ENCODE results near the gene HACL1.
"Not testable (repeated sequence)": the region's sequence is repeated elsewhere in the genome, so short reads cannot be mapped to it uniquely, and the experiment has no call there.

Gene HACL1

DNA sequence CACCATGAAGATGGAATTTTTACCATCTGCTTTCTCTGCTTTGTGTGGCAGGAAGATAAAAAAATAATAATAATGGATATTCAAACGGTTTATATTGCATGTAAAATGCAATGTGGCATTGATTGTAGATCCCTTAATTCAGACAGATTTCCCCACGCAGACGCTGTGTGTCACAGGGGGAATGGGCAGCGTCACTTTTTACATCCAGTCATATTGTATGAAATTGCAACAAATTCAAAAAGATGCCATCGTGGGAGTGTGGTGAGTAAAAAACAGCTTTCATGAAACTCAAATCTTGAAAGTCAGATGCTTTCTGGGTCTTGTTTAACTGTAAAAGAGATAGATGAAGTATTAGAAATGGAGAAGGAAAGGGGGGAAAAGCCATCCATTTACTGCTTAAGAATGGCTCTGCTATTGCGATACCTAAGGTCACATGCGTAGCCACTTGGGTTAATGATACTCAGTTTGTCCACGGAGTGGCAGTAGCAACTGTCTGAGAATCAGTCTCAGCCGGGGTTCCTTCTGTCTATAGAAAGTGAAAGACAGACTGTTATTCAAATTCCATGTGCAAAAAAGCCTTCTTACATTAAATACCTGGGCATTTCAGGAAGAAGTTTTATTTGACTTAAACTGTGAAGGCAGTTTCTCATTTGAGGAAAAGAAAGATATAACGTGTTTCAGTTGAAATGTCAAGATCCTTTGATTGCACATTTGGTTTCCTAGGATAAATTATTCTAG is 28.7 kb upstream of the HACL1 start:
- peak; percentile 82 for DNase-seq

DNA sequence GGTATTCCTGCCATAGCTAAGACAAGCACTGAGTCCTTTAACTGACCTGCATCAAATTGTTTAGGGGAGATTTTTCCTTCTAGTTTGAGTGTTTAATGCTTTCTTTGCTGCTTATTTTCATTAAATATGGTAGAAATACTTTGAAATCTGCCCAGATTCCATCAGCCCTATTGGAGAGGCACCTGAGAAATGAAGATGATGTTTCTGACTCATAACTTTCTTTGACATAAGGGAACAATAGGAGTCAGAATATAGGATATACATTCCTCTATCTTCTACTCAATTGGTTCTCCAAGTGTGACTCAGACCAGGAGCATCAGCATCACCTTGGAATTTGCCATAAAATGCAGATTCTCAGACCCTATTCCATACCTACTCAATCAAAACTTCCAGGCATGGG is 27.6 kb upstream of the HACL1 start:
- no peak for DNase-seq

DNA sequence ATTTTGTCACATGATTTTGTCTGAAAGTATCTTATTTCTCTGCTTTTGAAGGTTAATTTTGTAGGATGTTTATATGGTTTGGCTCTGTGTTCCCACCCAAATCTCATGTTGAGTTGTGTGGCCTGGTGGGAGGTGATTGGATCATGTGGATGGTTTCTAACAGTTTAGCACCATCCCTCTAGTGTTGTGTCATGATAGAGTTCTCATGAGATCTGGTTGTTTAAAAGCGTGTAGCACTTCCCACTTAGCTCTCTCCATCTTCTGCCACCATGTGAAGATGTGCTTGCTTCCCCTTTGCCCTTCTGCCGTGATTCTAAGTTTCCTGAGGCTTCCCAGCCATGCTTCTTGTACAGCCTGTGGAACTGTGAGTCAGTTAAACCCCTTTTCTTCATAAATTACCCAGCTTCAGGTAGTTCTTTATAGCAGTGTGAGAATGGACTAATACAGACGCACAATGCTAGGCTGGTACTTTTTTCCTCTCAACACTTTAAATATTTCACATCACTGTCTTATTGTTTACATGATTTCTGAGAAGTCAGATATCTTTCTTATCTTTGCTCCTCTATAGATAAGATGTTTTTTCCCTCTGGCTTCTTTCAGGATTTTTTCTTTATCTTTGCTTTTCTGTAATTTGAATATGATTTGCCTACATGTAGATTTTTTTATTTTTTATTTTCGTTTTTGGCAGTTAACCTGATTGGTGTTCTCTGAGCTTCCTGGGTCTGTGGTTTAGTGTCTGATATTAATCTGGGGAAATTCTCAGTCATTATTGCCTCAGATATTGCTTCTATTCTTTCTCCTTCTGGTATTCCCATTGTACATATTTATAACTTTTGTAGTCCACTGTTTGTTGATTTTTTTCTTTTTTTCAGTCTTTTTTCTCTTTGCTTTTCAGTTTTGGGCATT is 22.4 kb upstream of the HACL1 start:
- peak; percentile 54 for DNase-seq

DNA sequence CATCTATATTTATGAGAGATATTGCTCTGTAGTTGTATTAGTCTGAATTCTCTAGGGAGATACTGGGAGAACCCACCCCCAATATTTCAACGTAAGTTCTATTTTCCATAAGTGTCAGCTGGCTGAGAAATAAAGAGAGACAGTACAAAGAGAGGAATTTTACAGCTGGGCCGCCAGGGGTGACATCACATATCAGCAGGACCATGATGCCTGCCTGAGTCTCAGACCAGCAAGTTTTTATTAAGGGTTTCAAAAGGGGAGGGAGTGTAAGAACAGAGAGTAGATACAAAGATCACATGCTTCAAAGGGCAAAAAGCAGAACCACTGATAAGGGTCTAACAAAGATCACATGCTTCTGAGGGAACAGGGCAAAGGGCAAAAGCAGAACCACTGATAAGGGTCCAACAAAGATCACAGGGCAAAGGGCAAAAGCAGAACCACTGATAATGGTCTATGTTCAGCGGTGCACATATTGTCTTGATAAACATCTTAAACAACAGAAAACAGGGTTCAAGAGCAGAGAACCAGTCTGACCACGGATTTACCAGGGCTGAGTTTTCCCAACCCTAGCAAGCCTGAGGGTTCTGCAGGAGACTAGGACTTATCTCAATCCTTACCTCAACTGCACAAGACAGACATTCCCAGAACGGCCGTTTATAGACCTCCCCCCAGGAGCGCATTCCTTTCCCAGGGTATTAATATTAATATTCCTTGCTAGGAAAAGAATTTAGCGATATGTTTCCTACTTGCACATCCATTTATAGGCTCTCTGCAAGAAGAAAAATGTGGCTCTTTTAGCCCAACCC is 18.5 kb upstream of the HACL1 start:
- DNase-seq, result not testable (repeated sequence)

DNA sequence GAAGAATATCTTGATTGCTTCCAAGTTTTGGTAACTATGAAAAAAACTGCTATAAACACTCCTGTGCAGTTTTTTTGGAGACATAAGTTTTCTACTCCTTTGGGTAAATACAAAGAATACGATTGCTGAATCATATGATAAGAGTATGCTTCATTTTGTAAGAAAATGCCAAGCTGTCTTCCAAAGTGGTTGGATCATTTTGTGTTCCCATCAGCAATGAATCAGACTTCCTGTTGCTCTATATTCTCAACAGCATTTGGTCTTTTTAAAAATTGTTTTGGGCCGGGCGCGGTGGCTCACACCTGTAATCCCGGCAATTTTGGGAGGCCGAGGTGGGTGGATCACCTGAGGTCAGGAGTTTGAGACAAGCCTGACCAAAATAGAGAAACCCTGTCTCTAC is 14.7 kb upstream of the HACL1 start:
- DNase-seq, result no peak

DNA sequence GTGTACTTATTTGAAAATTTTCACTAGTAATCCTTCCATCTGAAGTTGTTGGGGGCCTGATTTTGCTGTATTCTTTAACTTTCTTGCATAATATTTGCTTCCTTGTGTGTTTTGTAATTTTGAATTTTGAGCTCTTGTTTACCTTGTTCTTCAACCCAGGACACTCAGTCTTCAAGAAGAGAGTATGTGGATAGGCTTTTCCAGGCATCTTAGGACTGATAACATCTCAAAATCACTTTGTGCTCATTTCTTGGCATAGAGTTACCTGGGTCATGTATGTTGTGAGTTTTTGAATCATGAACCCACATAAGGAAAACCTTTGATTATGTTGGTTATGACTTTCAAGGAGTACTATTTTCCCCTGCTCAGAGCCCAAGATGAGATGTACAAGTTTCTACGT is 13.6 kb upstream of the HACL1 start:
- no peak for DNase-seq

DNA sequence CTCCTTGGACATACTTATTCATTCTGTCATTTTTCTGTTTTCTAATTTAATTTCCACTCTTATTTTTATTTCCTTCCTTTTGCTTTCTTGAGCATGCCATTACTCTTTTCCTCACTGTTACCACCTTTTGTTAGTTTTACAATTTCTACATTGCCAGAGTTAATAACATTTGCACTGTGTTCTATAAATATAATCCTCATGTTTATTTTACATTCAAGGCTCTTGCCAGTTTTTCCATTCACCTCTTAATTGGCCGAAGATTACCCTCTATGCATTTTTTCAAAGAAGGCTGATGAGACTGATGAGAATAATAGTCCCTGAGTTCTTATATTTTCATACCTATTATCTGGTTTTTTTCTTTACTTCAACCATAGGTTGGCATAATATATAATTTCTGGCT is 10.6 kb upstream of the HACL1 start:
- no peak for DNase-seq

DNA sequence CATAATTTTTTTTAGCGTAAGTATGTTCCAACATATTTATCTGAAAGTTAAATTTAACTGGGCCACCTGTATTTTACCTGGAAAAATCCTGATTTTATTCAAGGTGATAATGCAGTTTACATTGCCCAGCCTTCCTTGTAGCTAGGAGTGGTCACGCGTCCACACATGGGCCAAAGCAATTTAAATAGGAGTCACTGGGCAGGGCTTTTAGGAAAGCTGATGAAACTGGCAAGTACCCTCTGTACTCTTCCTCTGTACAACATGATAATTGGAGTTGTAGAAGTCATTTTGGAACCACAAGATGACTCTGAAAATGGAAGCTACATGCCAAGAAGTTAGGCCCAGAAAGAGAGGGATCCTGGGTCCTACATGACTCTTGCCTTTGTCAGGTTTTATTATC is 9.6 kb upstream of the HACL1 start:
- DNase-seq, result no peak

DNA sequence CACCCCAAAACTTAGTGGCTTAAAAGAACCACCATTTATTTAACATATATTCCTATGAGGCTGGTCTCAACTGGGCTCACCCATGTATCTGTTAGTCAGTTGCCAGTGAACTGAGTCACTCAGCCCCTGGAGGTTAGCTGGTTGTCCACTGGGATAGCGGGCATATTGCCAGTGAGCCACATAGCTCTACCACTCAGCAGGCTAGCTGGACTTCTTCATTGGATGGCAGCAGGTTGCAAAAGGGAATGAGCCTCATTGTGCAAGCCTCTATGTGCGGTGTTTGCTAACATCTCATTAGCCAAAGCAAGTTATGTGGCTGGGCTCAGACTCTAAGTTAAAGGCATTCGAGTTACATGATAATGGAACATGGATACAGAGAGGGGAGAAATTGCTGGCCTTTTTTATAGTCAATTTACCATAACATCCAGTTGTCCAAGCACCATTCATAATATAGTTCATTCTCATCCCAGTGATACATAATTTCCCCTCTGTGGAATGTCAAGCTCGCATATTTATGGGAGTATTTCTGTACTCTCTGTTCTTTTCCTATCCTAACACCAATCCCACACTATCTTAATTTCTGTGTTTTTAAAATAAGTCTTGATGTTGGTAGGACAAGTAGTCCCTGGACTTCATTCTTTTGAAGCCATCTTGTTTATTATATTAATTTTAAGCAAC is 8.9 kb upstream of the HACL1 start:
- no peak for DNase-seq

DNA sequence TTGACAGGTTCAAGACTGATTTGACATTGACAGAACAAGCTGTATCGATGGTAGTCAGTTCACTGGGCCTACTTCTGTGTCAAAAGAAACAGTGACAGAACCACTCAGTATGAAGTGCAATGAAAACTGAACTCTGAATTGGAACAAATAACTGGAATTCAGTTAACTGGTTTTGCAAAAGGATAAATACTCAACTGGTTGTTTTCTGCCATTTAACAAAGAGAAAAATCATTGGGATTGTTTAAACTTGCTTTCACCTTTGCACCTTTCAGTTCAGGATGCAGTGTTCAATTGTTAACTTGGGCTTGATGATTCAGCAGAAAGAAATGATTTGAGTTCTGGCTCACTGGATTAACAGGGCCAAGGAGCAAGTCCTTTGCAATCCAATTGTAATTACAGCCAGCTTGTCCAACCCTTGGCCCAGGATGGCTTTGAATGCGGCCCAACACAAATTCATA is 5.1 kb upstream of the HACL1 start:
- no peak for DNase-seq

DNA sequence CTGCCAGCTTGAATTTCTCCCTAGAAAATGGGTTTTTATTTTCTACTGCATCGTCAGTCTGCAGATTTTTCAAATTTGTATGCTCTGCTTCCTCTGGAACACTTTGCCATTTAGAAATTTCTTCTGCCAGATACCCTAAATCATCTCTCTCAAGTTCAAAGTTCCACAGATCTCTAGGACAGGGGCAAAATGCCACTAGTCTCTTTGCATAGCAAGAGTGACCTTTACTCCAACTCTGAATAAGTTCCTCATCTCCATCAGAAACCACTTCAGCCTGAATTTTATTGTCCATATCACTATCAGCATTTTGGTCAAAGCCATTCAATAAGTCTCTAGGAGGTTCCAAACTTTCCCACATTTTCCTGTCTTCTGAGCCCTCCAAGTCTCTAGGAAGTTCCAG is 3.2 kb upstream of the HACL1 start:
- DNase-seq, result not testable (repeated sequence)

DNA sequence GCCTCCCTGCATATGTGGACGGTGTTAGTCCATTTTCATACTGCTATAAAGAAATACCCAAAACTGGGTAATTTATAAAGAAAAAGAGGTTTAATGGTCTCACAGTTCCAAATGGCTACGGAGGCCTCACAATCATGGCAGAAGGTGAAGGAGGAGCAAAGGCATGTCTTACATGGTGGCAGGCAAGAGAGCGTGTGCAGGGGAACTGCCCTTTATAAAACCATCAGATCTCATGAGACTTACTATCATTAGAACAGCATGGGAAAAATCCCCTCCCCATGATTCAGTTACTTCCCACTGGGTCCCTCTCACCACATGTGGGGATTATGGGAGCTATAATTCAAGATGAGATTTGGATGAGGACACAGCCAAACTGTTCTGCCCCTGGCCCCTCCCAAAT is 1.4 kb upstream of the HACL1 start:
- DNase-seq, result not testable (repeated sequence)

DNA sequence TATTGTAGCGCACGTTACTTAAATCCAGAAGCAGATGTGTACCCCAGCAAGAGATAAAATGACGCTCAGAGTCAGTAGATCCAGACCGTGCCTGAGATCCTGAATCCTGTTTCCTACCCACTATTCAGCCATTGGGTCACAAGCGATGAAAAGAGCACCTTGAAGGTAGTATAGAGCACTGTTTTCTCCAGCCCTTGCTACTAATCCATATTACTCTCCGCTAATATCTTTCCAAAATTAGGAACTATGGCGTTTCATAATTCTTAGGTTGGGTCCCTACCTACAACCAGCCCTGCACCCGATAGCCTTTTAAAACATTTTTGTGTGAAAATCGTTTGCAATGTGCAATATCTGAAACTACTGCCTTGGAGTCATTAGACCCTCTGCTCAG is 772 bp upstream of the HACL1 start:
- DNase-seq, result no peak

DNA sequence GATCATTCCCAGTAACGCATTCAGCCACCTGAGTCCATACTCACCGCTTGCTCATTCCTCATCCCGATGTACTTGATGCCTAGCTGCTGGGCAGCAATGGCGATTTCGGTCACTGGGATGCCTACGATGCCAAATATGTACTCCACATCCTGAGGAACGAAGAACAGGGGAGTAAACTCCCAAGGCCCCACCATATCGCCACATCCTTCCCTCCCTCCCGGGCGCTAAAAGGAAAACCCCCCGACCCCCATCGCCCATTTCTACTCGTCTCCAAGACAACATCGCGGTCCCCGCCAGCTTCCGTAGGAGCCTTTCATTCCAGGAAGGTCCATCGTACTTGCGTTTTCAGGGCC is 347 bp downstream of the HACL1 start:
- DNase-seq, result no peak

DNA sequence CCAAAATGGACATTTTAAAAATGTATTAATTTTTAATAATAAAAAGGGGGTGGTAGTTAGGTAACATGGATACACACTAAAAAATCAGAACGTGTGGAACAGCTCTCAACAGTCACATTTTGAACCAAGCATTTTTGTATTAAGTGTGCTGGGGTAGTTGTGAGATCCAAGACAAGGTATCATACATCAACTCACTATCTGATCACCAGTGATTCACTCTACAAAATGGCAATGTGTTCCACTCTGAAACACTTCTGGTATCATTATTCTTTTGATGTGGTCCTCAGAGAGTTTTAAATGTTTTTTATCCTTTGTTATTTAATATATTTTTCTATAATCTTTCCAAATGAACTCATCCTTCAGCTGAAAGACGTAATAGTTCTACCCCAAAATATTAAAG is 5.4 kb downstream of the HACL1 start:
- no peak for DNase-seq

DNA sequence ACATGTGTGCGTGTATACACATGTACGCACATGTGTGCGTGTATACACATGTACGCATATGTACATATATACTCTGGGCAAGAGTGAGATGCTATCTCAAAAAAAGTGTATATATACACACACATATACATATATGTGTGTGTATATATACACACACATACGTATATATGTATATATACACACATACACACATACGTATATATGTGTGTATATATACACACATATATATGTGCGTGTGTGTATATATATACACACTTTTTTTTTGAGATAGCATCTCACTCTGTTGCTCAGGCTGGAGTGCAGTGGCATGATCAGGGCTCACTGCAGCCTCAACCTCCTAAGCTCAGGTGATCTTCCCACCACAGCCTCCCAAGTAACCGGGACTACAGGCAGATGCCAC is 8.4 kb downstream of the HACL1 start:
- DNase-seq, result no peak

DNA sequence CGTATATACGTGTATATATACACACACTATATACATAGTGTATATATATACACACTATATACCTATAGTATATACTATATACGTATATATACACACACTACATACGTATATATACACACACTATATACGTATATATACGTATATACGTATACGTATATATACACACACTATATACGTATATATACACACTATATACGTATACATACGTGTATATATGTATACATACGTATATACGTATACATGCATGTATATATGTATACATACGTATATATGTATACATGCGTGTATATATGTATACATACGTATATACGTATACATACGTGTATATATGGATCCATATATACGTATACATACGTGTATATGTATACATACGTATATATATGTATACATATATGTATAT is 9.4 kb downstream of the HACL1 start:
- DNase-seq, result no peak

DNA sequence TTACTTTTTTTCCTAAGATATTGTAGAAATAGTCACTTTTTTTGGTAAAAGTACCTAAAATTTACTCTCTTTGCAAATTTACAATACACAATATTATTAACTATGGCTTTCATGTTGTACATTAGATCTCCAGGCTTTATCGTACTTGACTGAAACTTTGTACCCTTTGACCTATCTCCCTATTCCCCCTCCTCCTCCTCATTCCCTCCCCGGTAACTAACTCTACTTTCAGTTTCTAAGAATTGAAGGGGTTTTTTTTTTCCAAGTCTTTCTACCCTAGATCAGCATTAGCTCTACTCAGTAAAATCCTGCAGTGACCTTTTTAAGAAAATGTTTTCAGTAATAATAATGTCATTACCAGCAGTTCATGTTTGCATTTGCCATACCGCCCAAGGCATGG is 10.1 kb downstream of the HACL1 start:
- no peak for DNase-seq

DNA sequence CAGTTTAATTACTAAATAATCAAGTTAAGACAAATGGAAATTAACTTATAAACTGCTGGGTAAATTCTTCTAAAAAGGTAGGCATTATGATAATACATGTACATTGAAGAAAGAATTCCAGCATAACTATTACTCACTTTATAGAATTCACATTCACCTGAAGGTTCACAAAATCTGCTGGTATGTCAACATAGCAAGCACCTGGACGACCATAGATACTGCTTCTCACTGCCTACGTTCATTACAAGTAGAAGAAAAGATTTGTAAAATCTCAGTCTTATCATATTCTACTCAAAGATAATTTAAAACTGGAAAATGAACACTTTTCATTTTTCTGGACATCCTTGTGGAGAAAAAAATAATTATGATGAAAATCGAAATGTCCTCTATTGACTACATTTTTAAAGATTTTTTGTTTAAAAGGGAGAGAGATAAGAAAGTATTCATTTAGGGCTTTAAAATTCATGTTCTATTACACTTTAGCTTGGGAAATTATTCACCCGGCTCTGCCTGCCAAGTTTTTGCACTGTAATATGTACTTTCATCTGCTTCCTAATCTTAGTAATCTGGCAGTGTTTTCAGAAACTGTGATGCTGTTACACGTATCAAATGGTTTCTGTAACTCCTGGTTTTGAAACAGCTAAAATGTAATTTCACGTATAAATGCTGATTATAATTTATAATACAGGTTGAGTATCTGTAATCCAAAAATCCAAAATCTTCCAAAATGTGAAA is 16.1 kb downstream of the HACL1 start:
- DNase-seq, result no peak

DNA sequence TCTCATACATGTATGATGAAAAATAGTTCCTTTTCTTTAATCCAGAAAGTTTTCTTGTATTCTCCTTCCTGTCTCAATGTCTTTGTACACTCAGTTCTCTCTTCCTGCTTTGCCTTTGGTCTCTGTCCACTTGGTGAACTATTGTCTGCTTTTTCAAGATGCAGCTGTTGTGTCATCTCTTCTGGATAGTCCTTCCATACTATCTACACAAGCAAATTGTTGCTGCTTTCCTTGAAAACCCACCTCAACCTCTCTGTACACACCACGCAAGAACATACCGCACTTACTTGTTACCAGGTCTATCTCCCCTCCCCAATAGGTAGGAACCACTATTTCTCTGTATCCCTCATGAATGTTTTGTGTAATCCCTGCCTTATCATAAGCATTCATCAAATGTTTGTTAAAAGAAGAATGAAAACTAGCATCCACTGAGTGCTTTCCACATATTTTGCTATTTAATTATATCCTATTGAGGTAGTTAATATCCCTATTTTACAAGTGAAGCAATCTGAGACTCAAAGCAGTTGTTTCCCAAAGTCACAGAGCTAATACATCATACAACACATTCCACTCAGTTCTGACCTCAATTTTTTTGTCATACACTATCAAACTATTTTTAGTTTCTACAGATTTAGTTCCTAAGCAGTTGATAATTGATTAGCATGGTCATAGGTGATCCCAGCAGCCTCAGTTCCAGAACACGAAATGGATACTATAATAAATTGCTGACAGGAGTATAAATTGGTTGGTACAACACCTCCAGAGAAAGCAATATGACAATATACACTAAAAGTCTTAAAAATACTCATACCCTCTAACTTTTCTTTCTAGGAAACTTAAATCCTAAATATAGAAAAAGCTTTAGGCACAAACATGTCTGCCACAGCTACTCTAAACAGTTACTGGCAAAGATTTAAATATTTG is 19.6 kb downstream of the HACL1 start:
- no peak for DNase-seq

DNA sequence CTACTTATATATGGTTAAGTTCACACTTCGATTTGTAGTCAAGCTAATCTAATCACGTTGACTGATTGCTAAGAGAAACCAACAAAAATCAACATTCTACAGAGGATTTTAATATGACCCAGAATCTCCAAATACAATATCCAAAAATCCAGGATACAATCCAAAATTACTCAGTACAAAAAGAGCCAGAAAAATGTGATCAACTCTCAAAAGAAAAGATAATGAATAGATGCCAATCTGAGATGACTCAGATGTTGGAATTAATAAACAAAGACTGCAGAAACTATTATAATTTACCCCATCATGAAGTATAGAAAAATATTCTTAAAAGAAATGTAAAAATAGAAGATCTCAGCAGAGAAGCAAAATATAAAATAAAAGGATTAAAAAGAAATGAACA is 22.3 kb downstream of the HACL1 start:
- DNase-seq, result no peak
